Endothelial cell of umbilical vein (primary cell): ENCODE results near the gene JPH3.

Experiments used
- EZH2 ChIP-seq: IDR thresholded peaks from 2 replicates; pipeline ENCODE4 v1.6.1; 2012; ENCODE audit warnings: borderline replicate concordance, low read depth, mild to moderate bottlenecking, moderate library complexity, low read length, inconsistent platforms; ENCODE audit not compliant: severe bottlenecking
- JUN ChIP-seq: IDR thresholded peaks from 2 replicates; pipeline ENCODE4 v1.6.1; 2011; ENCODE audit warnings: borderline replicate concordance, low read depth; ENCODE audit not compliant: insufficient read length, insufficient read depth
- MAX ChIP-seq: IDR thresholded peaks from 2 replicates; pipeline ENCODE4 v1.6.1; 2011; ENCODE audit not compliant: insufficient read depth, insufficient read length
- MYC ChIP-seq: IDR thresholded peaks from one replicate; pipeline ENCODE4 v1.6.1; 2011; ENCODE audit warnings: mild to moderate bottlenecking, low read depth, low read length
- POLR2A ChIP-seq: IDR thresholded peaks from 2 replicates; pipeline ENCODE4 v1.6.1; 2012; ENCODE audit warnings: low read depth, mild to moderate bottlenecking, control low read depth, low read length
- POLR2AphosphoS5 ChIP-seq: IDR thresholded peaks from 2 replicates; pipeline ENCODE4 v1.6.1; 2012; ENCODE audit warnings: low read depth, mild to moderate bottlenecking, control low read depth, low read length, moderate library complexity; ENCODE audit not compliant: insufficient read depth
- TF ChIP-seq, protein P1 (sequence below), 2 donors: IDR thresholded peaks; 1 replicate in 1 of 2; 2 replicates in 1 of 2; pipeline ENCODE4 v1.5.1; 2011; ENCODE audit warnings: low read length in 2 of 2, mild to moderate bottlenecking in 2 of 2, moderate library complexity in 2 of 2, control low read depth in 1 of 2, inconsistent platforms in 1 of 2, low read depth in 1 of 2; ENCODE audit not compliant: insufficient read depth in 1 of 2; ENCODE audit errors: extremely low read depth in 1 of 2

DNA sequence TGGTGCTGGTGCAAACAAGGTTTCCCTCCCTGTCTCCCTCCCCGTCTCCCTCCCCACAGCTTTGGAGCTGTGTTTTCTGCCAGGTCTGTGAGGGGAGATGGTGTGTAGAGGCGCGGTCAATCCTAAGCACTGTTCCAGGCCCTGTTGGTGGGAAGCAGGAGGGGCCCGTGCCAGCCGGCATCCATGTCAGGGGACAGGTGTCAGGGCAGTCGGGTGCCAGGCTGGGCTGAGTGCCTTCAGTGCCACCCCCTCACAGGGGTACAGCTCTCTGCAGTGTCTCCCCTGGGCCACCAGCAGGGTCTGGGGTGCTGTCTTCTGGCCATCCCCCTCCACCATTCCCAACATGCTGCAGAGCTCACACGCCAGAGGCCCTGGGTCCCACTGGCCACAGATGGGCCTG, 89.9 kb downstream of the JPH3 start:
- TF ChIP-seq, protein P1, sequence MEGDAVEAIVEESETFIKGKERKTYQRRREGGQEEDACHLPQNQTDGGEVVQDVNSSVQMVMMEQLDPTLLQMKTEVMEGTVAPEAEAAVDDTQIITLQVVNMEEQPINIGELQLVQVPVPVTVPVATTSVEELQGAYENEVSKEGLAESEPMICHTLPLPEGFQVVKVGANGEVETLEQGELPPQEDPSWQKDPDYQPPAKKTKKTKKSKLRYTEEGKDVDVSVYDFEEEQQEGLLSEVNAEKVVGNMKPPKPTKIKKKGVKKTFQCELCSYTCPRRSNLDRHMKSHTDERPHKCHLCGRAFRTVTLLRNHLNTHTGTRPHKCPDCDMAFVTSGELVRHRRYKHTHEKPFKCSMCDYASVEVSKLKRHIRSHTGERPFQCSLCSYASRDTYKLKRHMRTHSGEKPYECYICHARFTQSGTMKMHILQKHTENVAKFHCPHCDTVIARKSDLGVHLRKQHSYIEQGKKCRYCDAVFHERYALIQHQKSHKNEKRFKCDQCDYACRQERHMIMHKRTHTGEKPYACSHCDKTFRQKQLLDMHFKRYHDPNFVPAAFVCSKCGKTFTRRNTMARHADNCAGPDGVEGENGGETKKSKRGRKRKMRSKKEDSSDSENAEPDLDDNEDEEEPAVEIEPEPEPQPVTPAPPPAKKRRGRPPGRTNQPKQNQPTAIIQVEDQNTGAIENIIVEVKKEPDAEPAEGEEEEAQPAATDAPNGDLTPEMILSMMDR (IDR thresholded peaks at IDR 0.05; ENCODE audit: extremely low read depth in 1 of 2, insufficient read depth in 1 of 2, low read depth in 1 of 2, low read length in 2 of 2), result no peak
- TF ChIP-seq POLR2A (no peak), POLR2AphosphoS5 (no peak), EZH2 (no peak), MYC (no peak), JUN (no peak), MAX (no peak)
